Activated CD4-positive, alpha-beta memory T cell treated with anti-CD3 and anti-CD28 coated beads, Interleukin-2, amount 10 ng/mL, durations not matched to agents 7 days and 5 days (primary cell): ENCODE measurements around the gene TBC1D9. TPM values are rescaled to one million over a fixed set of nuclear protein-coding genes. Genes with fewer than 3 reads are reported as not detected.
A peak's percentile ranks its signal among the peaks of the same experiment; 100 is the strongest.
"Not testable (repeated sequence)": the region's sequence is repeated elsewhere in the genome, so short reads cannot be mapped to it uniquely, and the experiment has no call there.

Source experiments
- CTCF ChIA-PET: fragments of 350-600 bp; sonication (Branson Sonifier 250); formaldehyde crosslinking; loops from one replicate; lab custom pipeline; 2021; ENCODE audit warnings: antibody characterized with exemption, inconsistent platforms; lab: Charles Lee
- POLR2A ChIA-PET: fragments of 350-600 bp; sonication (Branson Sonifier 250); formaldehyde crosslinking; loops from one replicate; lab custom pipeline; 2021; ENCODE audit warnings: antibody characterized with exemption; lab: Charles Lee
- DNase-seq: peaks from one replicate; pipeline ENCODE4 v3.0.0-alpha.2; 2020
- H3K27ac Mint-ChIP-seq: one replicate; pipeline ENCODE4 v1.8.0; 2021; ENCODE audit warnings: mild to moderate bottlenecking, mixed read lengths
- H3K27me3 Mint-ChIP-seq: one replicate; pipeline ENCODE4 v1.8.0; 2021; ENCODE audit warnings: mixed read lengths
- H3K36me3 Mint-ChIP-seq: one replicate; pipeline ENCODE4 v1.8.0; 2021; ENCODE audit warnings: low read depth, mixed read lengths
- H3K4me1 Mint-ChIP-seq: one replicate; pipeline ENCODE4 v1.8.0; 2021; ENCODE audit warnings: mixed read lengths
- H3K4me3 Mint-ChIP-seq: one replicate; pipeline ENCODE4 v1.8.0; 2021; ENCODE audit warnings: mild to moderate bottlenecking, mixed read lengths
- H3K9me3 Mint-ChIP-seq: one replicate; pipeline ENCODE4 v1.8.0; 2021; ENCODE audit warnings: mixed read lengths
- total RNA-seq, 2 experiments: library from RNA; stranded (reverse); gene quantifications; one replicate each; pipeline ENCODE4 v1.2.3, GENCODE V29; 2021

TBC1D9 gene
- total RNA-seq, result under 1 TPM in 1 of 2 experiments, not detected in 1; 0.15 TPM

DNA sequence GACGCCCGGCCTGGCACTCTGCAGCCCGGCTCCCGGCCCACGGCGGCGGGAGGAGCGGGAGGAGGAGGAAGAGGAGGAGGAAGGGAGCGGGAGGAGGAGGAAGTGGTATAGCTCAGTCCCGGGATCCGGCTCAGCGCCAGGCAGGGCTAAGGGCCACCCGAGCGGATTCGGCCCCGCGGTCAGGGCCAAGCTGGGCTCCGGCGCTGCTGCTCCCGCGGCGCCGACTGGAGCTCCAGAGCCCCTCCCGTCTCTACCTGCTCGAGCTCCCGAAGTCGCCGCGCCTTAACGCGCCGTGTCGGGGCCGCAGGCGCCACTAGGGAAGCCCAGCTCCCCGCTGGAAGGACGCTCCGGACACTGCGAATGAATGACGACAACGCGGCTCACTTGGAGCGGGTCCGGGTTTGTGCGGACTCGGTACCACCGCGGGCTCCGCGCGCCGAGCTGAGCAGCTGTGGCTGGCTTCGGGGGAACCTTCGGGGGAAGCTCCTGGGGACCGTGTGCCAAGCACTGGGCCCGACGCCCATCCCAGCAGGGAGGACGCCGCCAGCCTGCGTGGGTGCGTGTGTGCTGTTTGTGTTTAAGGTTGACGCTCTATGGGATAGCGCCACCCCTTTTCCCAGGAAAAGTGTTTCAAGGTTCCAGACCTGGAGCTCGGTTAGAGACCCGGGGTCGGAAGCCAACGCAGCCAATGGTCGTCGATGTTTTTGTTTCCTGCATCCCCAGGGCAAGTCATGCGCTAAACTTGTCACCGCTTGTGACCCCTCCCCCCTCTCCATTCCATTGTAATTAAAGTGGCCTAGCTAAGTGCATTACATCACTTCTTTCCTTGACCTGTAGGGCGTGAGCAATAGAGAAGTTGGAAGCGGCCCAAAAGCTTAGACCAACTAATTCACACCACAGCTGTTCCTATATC is at the start of gene TBC1D9:
TBC1D9 (minus strand) TSS at position 67 of the 913 bp plus-strand sequence. CDS start 340 bp downstream, outside the sequence.
- ChIA-PET CTCF (no interaction called here), POLR2A (no interaction called here)
- Mint-ChIP-seq H3K27ac (no peak within 1 kb of the TSS), H3K36me3 (no peaks in the 10 kb centered on the region), H3K4me1 (peaks cover 7% of the 10 kb centered on the region), H3K4me3 (peak within 1 kb of the TSS; percentile 37), H3K9me3 (no peaks in the 10 kb centered on the region), H3K27me3 (peaks cover 53% of the 10 kb centered on the region)
- no peak for DNase-seq

DNA sequence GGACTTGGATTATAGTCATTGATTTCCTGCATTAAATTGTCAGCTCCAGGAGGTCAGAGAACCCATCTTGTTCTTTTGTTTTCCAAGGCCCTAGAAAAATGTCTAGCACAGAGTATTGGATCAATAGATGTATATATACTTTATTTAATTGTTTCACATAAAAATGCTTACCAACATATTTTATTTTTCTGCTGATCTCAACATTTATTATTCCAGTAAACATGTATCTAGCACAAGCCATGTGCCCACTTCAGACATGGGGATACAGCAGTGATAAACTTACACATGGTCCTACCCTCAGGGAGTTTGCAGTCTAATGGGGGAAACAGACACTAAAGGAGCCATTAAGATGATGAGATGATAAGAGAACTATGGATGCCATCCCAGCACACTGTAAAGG is 49.1 kb upstream of the TBC1D9 start:
- Mint-ChIP-seq H3K4me1 (no peaks in the 10 kb centered on the region), H3K36me3 (no peaks in the 10 kb centered on the region), H3K9me3 (no peaks in the 10 kb centered on the region), H3K27ac (no peak overlapping the region), H3K4me3 (no peak overlapping the region), H3K27me3 (peaks cover 2% of the 10 kb centered on the region)
- ChIA-PET CTCF (no interaction called here), POLR2A (no interaction called here)
- no peak for DNase-seq

DNA sequence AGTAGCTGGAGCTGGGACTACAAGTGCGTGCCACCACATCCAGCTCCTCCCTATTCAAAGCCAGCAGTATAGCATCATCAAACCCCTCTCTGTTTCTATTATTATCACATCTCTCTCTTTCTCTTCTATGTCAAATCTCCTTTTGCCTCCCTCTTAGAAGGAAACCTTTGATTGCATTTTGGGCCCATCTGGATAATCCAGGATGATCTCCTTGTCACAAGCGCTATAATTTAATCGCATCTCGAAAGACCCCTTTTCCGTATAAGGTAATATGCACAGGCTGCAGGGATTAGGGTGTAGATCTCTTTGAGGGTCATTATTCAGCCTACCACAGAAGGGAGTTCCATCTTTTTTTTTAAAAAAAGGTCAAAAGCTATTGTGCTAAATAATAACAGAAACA is 46.4 kb upstream of the TBC1D9 start:
- no peaks in the 10 kb centered on the region for H3K27me3 Mint-ChIP-seq
- H3K36me3 Mint-ChIP-seq, result no peaks in the 10 kb centered on the region
- no peaks in the 10 kb centered on the region for H3K9me3 Mint-ChIP-seq
- no peak overlapping the region for H3K4me3 Mint-ChIP-seq
- no peaks in the 10 kb centered on the region for H3K4me1 Mint-ChIP-seq
- DNase-seq, result no peak
- ChIA-PET CTCF (no interaction called here), POLR2A (no interaction called here)
- H3K27ac Mint-ChIP-seq, result no peak overlapping the region

DNA sequence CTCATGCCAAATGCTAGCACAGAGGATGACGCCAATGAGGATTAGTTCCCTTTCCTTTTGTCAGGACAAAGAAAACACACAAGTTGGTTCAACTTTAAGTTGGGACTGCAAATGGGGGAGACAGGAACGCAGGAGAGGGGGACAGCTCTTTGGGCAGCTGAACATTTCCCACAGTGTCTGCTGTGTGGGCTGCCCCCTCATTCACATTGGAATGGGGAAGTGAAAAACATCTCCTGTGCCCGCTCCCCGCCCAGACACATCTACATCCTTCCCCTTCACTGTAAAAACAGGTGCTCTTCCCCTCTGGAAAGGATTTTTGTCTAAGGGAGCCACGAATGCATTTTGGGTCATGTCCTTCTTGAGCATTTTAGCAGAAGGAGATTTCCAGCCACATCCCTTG is 44.5 kb upstream of the TBC1D9 start:
- no peak for DNase-seq
- POLR2A ChIA-PET, result no interaction called here
- H3K27me3 Mint-ChIP-seq, result no peaks in the 10 kb centered on the region
- no peaks in the 10 kb centered on the region for H3K9me3 Mint-ChIP-seq
- no peaks in the 10 kb centered on the region for H3K36me3 Mint-ChIP-seq
- no peaks in the 10 kb centered on the region for H3K4me1 Mint-ChIP-seq
- no peak overlapping the region for H3K27ac Mint-ChIP-seq
- CTCF ChIA-PET, result interaction anchor here (0.7 kb wide), 1 partner anchor 1105 kb away, joined by 3 read pairs; no protein-coding TSS in a partner anchor
- H3K4me3 Mint-ChIP-seq, result no peak overlapping the region

DNA sequence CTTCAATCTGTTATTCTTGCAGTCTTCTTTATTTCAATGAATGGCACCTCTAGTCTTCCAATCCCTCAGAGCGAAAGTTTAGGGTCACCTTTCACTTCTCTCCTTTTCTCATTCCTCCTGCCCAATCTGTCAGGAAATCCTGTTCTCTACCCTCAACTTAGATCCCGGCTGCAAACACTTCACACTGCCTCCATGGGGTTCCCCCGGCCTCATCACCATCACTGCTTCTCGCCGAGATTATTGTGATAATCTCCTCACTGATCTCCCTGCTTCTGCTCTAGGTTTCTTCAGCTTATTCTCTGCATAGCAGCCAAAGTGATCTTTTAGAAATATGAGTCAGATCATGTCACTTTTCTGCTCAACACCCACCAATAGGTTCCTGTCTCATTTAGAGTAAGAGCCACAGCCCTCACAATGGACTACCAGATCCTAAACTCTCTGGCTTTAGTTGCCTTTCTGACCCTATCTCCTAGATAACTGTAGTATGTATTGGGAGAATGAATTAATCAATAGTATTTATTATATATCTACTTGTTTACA is 43.6 kb upstream of the TBC1D9 start:
- CTCF ChIA-PET, result no interaction called here
- no peak for DNase-seq
- Mint-ChIP-seq H3K27ac (no peak overlapping the region), H3K4me3 (no peak overlapping the region), H3K36me3 (no peaks in the 10 kb centered on the region), H3K4me1 (no peaks in the 10 kb centered on the region), H3K27me3 (no peaks in the 10 kb centered on the region), H3K9me3 (no peaks in the 10 kb centered on the region)
- POLR2A ChIA-PET, result no interaction called here

DNA sequence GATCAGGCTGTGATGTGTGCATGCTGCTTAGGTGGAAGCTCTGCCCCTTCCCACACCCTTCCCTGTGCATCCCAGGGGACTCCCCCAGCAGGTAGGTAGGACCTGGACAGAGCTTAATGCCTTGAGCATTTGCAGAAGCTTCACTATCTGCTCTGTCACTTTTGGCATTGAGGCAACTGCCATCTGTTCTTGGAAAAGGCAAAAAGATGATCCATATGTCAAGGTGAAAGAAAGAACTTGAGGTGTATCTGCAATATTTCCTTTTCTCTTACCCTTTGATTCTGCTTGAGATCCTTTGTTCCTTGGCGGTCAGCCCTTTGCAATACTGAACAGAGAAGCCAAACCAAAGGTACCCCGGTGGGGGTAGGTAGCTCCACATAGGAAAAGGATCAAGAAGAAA is 37.1 kb upstream of the TBC1D9 start:
- no peaks in the 10 kb centered on the region for H3K36me3 Mint-ChIP-seq
- no peaks in the 10 kb centered on the region for H3K9me3 Mint-ChIP-seq
- H3K4me1 Mint-ChIP-seq, result no peaks in the 10 kb centered on the region
- POLR2A ChIA-PET, result no interaction called here
- H3K27me3 Mint-ChIP-seq, result peaks cover 1% of the 10 kb centered on the region
- DNase-seq, result no peak
- H3K27ac Mint-ChIP-seq, result no peak overlapping the region
- H3K4me3 Mint-ChIP-seq, result no peak overlapping the region
- CTCF ChIA-PET, result no interaction called here

DNA sequence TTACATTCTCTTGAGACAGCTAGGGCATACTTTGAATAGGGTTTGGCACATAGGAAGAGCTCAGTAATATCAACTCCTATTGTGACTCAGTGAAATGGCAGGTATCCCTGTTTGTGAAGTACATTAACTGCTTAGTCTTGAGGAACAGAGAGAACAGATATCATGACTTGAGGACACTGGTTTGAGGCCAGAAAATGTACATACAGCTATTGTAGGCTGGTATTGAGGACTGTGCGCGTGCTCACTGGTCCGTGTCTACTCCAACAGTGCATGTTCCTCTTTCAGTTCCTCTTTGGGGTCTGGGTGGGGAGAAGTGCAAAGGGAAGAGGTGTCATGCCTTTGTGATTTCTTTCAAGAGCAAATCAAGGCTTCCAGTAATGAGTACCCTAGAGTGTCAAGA is 34.6 kb upstream of the TBC1D9 start:
- POLR2A ChIA-PET, result no interaction called here
- H3K4me3 Mint-ChIP-seq, result no peak overlapping the region
- H3K36me3 Mint-ChIP-seq, result no peaks in the 10 kb centered on the region
- DNase-seq, result no peak
- no peaks in the 10 kb centered on the region for H3K9me3 Mint-ChIP-seq
- H3K27ac Mint-ChIP-seq, result no peak overlapping the region
- peaks cover 1% of the 10 kb centered on the region for H3K27me3 Mint-ChIP-seq
- H3K4me1 Mint-ChIP-seq, result no peaks in the 10 kb centered on the region
- CTCF ChIA-PET, result no interaction called here

DNA sequence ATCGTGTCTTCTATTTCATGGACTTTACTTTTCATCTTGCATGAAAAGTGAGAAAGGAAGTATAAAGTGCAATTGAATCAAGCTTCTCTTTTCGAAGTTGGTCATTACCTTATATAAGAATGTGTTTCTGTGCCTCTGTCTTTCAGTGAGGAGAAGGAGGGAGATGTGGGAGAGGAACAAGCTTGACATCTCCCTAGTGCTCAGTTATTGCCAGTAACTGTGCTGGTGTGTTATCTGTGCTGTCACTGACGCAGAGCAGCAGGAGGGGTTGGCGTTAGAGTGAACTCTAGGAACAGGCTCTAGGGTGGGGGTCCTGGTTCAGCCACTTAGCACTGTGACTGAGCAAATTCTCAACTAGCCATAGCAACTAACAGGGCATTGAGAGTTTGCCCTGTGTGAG is 34.0 kb upstream of the TBC1D9 start:
- ChIA-PET CTCF (no interaction called here), POLR2A (no interaction called here)
- peaks cover 1% of the 10 kb centered on the region for H3K27me3 Mint-ChIP-seq
- no peaks in the 10 kb centered on the region for H3K36me3 Mint-ChIP-seq
- H3K4me3 Mint-ChIP-seq, result no peak overlapping the region
- no peak overlapping the region for H3K27ac Mint-ChIP-seq
- H3K9me3 Mint-ChIP-seq, result no peaks in the 10 kb centered on the region
- no peak for DNase-seq
- H3K4me1 Mint-ChIP-seq, result no peaks in the 10 kb centered on the region

DNA sequence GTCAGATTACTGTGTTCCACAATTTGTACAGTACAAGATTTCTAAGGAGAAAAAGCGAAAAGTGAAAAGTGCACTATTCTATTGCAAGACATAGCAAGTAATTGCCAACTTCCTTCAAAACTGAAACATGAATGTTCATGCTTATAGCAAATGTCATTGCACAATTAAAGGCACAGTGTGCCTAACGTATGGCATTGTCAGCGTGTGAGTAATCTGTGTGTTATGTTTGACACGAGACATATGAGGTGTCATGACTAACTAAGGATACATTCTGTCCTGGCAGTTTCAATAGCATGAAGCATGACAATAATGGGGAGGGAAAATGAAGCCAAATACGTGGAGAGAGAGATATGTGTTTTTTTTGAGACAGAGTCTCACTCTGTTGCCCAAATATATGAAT is 33.6 kb upstream of the TBC1D9 start:
- ChIA-PET CTCF (no interaction called here), POLR2A (no interaction called here)
- Mint-ChIP-seq H3K27ac (no peak overlapping the region), H3K9me3 (no peaks in the 10 kb centered on the region), H3K4me1 (no peaks in the 10 kb centered on the region), H3K4me3 (no peak overlapping the region), H3K36me3 (no peaks in the 10 kb centered on the region), H3K27me3 (peaks cover 1% of the 10 kb centered on the region)
- DNase-seq, result no peak

DNA sequence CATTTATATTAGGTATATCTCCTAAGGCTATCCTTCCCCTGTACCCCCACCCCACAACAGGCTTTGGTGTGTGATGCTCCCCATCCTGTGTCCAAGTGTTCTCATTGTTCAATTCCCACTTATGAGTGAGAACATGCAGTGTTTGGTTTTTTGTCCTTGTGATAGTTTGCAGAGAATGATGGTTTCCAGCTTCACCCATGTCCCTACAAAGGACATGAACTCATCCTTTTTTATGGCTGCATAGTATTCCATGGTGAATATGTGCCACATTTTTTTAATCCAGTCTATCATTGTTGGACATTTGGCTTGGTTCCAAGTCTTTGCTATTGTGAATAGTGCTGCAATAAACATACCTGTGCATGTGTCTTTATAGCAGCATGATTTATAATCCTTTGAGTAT is 26.6 kb upstream of the TBC1D9 start:
- H3K27me3 Mint-ChIP-seq, H3K4me1 Mint-ChIP-seq, CTCF ChIA-PET, H3K4me3 Mint-ChIP-seq, H3K27ac Mint-ChIP-seq, POLR2A ChIA-PET, DNase-seq, H3K36me3 Mint-ChIP-seq, H3K9me3 Mint-ChIP-seq: not testable (repeated sequence)

DNA sequence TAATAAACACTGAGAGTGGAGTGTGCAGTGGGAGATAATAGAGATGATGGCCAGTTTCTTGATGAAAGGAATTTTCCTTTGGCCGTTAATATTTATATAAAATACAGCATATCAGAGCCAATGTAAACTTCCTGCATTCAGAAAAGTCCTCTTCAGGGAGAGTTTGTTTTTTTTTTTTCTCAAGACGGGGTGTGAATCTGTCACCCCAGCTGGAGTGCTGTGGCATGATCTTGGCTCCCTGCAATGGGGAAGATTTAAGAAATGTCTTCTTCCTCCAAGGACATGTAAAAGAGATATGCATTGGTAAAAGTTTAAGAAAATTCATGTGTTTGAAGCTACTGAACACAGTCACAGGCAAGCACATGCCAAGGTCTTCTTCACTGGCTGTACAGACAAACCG is 25.4 kb upstream of the TBC1D9 start:
- Mint-ChIP-seq H3K27ac (no peak overlapping the region), H3K9me3 (no peaks in the 10 kb centered on the region), H3K27me3 (no peaks in the 10 kb centered on the region), H3K36me3 (no peaks in the 10 kb centered on the region), H3K4me1 (no peaks in the 10 kb centered on the region), H3K4me3 (no peak overlapping the region)
- POLR2A ChIA-PET, result no interaction called here
- CTCF ChIA-PET, result no interaction called here
- DNase-seq, result no peak

DNA sequence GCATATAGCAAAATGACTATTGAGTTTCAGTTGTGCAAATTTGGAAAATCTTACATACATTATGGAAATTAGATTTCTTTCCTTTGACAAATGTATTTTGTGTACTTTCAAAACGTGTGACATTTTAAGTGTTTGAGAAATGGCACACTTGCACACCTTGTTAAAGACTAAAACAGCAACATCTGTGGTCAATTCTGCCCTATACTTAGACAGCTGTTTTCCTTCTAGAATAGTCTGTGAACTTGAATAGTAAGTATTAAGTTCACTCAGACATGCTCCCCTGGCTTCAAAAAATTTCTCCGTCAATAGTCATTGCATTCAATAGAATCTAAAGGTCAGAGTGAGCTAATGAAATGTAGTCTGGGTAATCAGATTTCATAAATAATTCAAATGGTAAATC is 21.7 kb upstream of the TBC1D9 start:
- no peak overlapping the region for H3K4me3 Mint-ChIP-seq
- no peaks in the 10 kb centered on the region for H3K36me3 Mint-ChIP-seq
- no peak for DNase-seq

DNA sequence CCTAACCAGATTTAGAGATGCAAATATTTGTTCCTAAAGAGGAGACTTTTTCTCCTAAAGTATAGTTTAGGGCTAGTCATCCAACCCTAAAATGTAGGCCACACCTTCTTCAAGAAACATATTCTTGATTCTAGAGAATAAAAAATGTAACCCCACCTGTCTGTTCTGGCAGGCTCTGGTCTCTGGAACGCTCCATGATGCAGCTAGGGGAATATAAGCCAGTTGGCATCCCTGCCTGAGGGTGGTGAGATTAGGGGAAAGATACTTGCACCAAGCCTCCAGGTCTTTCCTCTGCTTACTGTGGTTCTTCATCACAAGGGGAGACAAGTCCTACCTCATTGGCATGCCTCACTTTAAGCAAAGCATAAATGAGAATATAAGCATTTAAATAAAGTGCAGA is 21.2 kb upstream of the TBC1D9 start:
- Mint-ChIP-seq H3K36me3 (no peaks in the 10 kb centered on the region), H3K4me3 (no peak overlapping the region), H3K4me1 (no peaks in the 10 kb centered on the region), H3K9me3 (no peaks in the 10 kb centered on the region), H3K27ac (no peak overlapping the region), H3K27me3 (no peaks in the 10 kb centered on the region)
- no peak for DNase-seq
- POLR2A ChIA-PET, result no interaction called here
- CTCF ChIA-PET, result no interaction called here

More for the DNA sequence above, 21.7 kb upstream of the TBC1D9 start:
- H3K4me1 Mint-ChIP-seq, result no peaks in the 10 kb centered on the region
- POLR2A ChIA-PET, result no interaction called here
- CTCF ChIA-PET, result no interaction called here
- H3K9me3 Mint-ChIP-seq, result no peaks in the 10 kb centered on the region
- H3K27me3 Mint-ChIP-seq, result no peaks in the 10 kb centered on the region
- no peak overlapping the region for H3K27ac Mint-ChIP-seq

DNA sequence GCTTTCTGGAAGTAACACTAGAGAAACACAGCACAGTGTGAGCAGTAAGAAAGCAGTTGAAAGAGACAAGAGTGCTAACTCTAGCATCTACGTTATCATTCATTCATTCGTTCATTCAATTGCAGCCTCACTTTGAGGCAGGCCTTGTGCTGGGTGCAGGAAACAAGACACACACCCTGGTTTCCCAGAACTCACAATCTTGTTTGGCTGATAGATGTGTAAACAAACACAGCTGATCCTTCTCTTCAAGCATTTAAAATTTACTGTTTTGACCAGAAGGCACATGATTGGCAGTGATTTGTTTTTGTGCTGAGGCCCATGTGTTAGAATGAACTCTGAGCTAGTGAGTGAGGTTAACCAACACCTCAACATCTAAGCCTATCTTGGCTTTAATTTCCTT is 20.4 kb upstream of the TBC1D9 start:
- no peak overlapping the region for H3K27ac Mint-ChIP-seq
- ChIA-PET POLR2A (no interaction called here), CTCF (no interaction called here)
- H3K9me3 Mint-ChIP-seq, result no peaks in the 10 kb centered on the region
- H3K4me3 Mint-ChIP-seq, result no peak overlapping the region
- H3K36me3 Mint-ChIP-seq, result no peaks in the 10 kb centered on the region
- H3K4me1 Mint-ChIP-seq, result no peaks in the 10 kb centered on the region
- no peak for DNase-seq
- no peaks in the 10 kb centered on the region for H3K27me3 Mint-ChIP-seq
